SW 1271 (cell line): ENCODE data around the gene YWHAE.
"Not testable (repeated sequence)": the region's sequence is repeated elsewhere in the genome, so short reads cannot be mapped to it uniquely, and the experiment has no call there.

Experiments used
- DNase-seq, 2 experiments: peaks; one replicate each; lab custom pipeline; 2025; lab: John Stamatoyannopoulos, UW

Gene YWHAE

DNA sequence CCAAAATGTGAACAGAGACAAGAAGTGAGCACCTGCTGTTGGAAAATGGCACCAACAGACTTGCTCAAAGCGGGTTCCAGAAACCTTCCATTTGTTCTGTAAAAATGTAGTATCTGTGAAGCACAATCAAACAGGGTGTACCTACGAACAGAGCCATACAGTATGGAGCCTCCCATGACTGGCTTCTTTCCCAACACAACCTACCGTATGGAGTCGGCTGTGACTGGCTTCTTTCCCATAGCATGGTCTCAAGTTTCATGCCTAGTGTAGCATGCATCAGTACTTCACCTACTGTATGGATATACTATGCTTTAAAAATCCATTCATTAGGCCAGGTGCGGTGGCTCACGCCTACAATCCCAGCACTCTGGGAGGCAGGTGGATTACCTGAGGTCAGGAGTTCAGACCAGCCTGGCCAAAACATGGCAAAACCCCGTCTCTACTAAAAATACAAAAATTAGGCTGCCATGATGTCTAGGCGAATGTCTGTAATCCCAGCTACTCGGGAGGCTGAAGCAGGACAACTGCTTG is 26.2 kb downstream of the YWHAE start:
- DNase-seq, result no peak

DNA sequence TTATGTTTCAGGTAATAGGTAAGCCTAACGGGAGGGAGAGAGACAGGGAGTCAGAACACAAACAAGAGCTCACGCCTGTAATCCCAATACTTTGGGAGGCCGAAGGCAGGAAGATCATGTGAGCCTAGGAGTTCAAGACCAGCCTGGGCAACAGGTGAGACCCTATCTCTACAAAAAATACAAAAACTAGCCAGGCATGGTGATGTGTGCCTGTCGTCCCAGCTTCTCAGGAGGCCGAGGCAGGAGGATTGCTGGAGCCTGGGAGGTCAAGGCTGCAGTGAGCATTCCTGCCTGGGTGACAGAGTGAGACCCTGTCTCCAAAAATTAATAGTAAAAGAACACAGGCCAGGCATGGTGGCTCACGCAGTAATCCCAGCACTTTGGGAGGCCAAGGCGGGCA is 27.4 kb downstream of the YWHAE start:
- DNase-seq, result no peak

DNA sequence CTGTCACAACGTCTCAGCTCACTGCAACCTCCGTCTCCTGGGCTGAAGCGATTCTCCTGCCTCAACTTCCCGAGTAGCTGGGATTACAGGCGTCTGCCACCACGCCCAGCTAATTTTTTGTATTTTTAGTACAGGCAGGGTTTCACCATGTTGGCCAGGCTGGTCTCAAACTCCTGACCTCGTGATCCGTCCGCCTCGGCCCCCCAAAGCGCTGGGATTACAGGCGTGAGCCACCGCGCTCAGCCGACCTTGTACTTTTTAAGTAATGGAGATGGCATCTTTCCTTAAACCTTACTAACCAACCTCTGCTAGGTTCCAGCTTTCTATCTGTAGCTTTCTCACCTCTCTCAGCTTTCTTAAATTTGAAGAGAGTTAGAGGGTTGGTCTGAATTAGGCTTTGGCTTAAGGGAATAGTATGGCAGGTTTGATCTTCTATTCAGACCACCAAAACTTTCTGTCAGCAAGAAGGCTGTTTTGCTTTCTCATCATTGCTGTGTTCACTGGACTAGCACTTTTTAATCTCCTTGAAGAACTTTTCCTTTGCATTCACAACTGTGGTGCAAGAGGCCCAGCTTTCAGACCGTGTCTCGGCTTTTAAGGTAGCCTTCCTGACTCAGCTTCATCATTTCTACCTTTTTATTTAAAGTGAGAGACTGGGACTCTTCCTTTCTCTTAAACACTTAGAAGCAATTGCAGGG is 28.0 kb downstream of the YWHAE start:
- no peak for DNase-seq

DNA sequence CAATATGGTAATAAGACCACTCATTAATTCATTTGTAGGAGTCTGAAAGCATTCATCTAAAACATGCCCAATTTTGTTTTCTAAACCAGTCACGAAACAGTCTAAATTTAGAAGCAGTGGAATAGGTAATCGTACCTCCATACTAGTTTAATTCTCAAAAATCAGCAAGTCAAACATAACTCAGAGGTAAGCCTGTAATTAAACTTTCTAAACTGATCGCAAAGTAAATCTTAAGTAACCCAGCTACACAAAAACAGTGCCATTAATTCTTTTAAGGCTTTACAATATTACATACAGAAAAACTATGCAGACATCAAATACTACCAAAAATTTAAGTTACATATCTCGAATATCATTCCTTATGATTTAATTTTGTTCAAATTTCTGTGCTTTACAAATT is 31.4 kb downstream of the YWHAE start:
- DNase-seq, result no peak

DNA sequence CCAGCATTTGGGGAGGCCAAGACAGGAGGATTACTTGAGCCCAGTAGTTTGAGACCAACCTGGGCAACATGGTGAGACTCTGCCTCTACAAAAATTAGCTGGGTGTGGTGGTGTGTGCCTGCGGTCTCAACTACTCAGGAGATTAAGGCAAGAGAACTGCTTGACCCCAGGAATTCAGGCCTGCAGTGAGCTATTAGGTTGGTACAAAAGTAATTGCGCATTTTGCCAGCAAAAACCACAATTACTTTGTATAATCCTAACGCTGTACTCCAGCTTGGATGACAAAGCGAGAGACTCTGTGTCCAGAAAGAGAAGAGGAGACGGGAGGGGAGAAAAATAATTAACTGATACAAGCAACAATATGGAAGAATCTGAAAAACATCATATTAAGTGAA is 32.7 kb downstream of the YWHAE start:
- no peak for DNase-seq

DNA sequence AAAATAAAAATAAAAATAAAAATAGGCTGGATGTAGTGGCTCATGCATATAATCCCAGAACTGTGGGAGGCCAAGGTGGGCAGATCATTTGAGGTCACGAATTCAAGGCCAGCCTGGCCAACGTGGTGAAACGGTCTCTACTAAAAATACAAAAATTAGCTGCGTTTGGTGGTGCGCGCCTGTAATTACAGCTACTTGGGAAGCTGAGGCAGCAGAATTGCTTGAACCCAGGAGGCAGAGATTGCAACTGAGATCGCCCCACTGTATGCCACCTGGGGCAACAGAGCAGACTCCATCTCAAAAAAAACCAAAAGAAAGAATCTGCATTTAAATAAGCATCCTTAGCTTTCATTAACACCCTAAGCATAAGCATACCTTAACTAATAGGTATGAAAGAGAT is 33.8 kb downstream of the YWHAE start:
- no peak for DNase-seq

DNA sequence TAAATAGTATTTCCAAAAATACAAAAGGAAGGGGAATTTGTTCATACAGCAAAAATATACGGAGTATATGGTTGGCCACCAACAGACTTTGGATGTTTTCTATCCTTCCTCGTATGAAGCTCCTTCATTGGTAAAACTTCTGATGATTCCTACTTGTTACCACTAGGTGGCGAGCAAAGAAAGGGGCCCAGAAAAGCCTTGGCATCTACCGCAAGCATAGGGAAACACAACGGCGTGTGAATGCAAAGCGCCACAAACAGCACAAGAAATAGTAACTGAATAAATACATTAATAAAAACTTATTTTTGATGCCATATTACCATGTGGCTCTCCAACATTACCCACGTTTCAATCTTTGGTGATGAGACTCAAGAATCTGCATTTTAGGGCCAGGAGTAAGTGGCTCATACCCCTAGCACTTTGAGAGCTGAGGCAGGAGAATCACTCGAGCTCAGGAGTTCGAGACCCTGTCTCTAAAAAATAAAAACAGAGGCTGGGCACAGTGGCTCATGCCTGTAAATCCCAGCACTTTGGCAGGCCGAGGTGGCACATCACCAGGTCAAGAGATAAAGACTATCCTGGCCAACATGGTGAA is 34.5 kb downstream of the YWHAE start:
- DNase-seq, result peak; percentile 53 to 86

DNA sequence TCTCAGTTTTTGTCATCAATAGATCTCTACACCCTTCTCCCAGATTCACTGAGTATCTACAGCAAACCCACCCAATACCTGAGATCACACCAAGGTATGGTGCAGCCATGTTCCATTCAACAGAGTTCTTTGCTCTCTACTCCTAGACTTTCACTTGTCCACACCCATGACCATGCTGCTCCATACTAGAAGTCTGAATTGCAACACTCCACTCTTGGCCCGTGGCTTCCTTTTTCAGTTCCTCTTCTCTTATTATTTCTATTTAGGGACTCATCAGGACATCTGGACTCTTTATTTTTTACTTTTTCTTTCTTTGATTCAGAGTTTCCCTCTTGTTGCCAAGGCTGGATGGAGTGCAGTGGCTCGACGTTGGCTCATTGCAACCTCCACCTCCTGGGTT is 37.1 kb downstream of the YWHAE start:
- no peak for DNase-seq

DNA sequence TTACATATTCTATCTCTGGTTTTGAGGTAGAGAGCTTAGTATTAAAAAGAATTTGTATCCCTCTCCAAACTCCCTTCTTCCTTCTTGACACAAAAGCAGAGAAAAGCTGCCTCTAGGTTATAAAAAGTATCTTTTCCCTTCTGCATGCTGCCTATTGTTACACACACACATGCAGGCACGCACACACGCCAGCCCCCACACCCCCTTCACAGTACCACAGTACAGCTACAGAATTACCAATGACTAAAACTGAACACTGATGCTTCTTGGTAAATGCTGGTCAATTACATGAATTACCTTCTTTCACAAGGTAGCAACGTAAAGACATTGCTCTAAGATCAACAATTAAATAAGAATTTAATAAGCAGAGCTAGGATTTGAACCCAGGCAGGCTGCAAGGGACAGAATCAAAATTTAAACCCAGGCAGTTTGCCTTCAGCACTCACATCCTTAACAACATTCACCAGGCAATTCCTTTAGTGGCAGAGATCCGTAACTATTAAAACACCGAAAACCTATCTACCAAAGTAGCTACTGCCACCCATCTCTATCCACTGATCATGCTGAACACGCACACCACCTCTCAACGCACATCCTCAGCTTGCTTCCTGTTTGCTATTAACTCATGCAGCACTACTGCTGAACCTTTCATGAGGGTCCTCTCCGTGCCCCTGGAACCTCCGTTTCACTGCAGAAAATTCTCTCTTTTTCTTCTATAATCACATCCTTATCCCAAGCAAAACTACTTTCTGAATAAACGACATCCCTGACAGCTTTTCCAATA is 37.8 kb downstream of the YWHAE start:
- DNase-seq, result no peak

DNA sequence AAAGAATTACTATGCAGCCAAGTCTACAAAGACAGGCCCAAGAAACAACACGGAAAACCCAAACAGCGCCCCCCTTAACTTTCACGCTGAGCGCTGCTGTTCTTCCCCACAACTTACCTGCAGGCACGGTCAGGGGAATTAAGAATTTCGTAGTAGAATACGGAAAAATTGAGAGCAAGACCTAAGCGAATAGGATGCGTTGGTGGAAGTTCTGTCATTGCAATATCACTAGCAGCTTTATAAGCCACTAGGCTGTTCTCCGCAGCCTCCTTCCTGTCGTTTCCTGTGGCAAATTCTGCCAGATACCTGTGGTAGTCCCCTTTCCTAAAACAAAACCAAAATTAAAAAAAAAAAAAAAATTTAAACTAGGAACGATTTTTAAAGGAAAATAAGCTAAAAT is 39.0 kb downstream of the YWHAE start:
- DNase-seq, result no peak

DNA sequence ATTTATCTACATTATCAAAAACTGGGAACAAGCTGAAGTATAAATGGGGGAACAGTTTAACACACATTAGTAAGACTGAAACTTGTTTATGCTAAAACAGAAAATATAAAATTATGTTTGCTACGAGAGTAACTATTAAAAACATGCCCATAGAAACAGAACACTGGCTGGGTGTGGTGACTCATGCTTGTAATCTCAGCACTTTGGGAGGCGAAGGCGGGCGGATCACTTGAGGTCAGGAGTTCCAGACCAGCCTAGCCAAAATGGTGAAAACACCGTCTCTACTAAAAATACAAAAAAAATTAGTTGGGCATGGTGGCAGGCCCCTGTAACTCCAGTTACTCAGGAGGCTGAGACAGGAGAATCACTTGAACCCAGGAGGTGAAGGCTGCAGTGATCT is 39.7 kb downstream of the YWHAE start:
- DNase-seq, result not testable (repeated sequence)

DNA sequence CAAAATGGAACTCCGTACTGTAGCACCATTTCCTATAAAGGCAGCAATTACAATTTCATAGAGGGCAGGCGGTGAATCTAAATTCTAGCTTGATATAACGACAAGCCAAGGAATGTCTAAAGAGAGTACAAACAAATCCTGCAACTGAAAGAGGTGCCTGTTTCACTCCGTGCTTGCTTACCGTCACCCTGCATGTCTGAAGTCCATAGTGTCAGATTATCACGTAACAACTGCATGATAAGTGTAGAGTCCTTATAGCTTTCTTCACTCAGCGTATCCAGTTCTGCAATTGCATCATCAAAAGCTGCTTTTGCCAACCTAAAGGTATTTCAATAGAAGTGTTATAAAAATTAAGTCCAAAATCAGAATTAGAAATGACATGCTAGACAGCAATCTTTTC is 46.0 kb downstream of the YWHAE start:
- DNase-seq, result no peak

DNA sequence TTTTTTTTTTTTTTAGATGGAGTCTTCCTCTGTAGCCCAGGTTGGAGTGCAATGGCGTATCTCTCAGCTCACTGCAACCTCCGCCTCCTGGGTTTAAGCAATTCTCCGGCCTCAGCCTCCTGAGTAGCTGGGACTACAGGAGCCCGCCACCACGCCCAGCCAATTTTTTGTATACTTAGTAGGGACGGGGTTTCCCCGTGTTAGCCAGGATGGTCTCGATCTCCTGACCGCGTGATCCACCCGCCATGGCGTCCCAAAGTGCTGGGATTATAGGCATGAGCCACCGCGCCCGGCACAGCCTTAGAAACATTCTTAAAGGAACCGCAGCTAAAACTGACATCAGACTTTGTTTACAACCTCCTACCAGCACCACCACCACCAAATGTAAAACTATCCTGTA is 47.5 kb downstream of the YWHAE start:
- DNase-seq, result not testable (repeated sequence)

DNA sequence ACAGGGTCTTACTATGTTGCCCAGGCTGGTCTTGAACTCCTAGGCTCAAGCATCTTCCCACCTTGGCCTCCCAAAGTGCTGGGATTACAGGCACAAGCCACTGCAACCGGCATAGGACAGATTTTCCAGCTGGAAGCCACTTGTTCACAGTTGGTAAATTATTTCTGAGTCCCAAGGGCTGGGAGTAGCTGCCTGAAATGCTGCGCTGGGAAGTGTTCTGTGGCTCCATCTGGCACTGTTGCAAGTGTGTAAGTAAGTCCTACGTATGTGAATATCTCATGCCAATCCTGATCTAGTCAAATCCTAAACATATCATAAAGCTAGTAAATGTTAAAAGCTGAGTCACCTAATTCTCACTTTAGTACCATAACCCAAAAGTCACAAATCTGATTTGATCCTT is 48.1 kb downstream of the YWHAE start:
- no peak for DNase-seq

DNA sequence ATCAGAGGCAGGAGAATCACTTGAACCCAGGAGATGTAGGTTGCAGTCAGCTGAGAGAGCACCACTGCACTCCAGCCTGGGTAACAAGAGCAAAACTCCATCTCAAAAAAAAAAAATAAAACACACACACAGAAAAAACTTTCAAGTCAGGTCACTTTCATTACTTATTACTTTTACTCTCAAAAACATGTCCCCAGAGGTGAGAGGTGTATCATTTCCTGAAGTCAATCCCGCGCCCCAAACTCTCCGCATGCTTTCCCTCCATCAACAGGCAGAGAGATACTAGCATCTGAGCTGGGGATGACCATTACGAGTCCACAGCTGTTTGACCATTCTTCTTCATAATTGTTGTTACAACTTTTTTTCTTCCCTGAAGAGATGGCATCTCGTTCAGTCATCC is 48.7 kb downstream of the YWHAE start:
- DNase-seq, result no peak

DNA sequence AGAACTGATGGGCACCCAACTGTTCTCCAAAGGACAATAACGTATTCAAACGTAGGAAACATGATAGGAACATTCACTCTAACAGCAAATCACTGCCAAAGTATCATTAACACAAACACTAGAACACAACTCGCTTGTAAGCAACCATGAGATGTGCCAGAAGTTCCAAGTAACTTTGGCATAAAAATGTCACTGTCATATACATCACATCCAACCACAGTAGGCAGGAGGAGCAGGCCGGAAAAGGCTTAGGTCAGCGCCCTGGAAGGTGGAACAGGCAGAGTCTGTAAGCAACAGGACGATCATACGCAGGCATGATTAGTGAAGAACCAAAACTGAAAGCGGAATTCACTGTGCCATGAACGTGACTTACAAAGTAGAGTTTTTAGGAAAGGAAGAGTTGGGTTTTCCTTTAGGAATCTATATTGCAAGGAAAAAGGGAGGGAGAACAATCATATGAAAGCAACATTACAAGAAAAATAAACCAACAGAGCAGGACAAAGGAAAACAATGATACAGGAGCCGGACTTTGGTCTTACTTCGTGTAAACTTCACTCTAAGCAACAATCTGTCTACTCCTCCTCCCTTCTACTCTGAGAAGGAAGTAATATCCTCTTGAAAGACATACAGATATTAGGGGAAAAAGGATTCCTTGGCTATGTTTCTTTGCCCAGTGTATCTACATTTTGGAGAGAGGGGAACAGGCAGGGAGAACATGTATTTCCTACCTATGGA is 52.3 kb downstream of the YWHAE start:
- no peak for DNase-seq

DNA sequence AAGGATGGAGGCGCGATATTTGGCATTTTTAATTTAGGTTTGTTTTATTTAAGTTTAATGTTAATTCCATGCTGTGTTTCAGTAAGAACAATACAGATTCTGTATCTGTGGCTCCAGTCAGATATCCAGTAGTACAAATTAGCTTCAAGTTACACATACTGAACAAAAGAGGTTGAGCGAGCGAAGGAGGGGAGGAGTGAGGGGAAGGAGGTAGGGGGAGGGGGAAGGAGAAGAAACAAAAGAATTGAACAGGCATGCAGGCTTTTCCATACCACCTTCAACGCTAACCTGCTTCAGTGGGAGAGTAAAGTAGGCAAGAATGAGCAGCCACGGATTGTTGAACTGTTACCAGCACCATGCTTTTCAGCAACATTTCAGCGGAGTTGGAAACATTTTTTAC is 55.5 kb downstream of the YWHAE start:
- DNase-seq, result no peak

DNA sequence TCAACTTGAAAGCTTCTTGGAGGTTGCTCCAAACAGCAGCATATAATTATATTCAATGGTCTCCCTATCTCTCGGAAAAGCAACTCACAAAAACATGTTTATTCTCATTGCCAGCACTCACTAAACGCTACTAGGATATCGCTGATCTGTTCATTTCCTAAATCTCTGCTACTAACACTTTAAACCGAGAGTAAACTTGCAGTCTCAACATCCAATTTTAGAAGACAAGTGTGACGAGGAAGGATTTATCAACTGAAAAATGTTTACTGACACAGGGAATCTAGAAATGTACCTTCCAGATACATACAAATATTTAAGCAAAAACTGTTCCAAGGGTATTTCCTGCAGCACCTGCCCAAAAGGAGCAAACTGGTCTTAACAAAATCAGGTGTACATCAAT is 56.5 kb downstream of the YWHAE start:
- no peak for DNase-seq

DNA sequence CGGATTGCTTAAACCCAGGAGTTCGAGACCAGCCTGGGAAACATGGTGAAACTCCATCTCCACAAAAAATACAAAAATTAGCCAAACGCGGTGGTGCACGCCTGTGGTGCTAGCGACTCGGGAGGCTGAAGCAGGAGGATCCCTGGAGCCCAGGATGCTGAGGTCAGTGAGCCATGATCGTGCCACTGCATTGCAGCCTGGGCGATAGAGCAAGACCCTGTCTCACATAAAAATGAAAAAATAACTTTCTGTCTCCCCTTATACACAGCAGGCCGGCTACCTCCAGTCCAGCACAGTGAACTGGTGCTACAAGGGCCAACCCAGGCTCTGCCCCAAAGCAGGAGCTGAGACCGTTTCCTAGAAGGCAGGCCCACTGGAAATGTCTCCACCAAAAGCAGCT is 59.7 kb downstream of the YWHAE start:
- DNase-seq, result no peak

DNA sequence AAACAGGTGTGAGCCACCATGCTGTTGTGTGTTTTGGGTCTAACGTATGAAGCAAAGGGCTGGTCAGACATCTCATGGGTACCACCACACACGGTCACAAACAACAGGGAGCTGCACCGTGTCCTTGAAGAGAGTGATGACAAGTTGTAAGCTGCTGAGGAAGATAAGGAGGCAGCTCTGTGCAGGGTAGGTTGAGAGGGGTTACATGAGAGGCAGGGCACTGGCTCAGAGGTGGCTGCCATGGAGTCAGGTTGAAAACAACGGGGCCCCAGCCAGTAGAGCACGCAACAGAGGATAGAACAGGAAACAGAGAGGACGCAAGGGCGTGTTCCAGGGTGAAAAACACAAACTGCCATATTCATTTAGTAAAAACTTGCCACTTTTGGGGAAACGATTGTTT is 68.3 kb downstream of the YWHAE start:
- DNase-seq, result no peak

DNA sequence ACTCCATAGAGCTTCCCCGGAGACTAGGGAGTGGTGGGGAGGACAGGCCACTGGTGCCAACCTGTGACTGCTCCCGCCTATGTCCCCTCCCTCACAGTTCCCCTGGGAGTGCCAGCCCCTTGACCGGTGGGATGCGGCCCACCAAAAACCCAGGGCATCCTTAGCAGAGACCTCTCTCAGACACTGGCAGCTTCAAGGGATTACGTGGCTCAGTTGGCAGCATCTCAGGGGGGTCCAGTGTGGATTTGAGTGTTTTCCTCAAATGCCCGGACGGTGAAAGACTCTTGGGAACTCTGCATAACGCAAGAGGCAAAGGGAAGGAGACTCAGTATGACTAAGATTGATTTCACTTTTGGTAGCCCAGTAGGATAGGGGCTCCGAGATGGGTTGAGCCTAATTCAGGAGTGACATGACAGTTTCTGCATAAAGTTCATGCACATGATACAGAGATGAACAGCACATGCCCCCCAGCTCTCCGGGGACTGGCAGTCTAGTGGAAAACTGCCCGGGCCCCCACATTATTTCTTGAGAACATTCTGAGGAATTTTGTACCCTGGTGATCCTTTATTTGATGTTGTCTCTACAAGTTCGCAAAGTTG is 70.2 kb downstream of the YWHAE start:
- DNase-seq, result no peak

DNA sequence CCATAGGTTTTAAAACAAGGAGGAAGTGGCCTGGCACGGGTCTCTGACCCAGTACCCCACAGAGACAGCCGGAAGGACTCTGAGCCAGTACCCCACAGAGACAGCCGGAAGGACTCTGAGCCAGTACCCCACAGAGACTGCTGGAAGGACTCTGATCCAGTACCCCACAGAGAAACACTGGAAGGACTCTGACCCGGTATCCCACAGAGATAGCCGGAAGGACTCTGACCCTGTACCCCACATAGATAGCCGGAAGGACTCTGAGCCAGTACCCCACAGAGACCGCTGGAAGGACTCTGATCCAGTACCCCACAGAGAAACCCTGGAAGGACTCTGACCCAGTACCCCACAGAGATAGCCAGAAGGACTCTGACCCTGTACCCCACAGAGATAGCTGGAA is 71.6 kb downstream of the YWHAE start:
- DNase-seq, result no peak
